Measurements from ENCODE around the gene GNB5.

The GNB5 gene

GRCh38 chr15:52164631-52165265 is 26.4 kb downstream of the GNB5 start:
- no peak for DNase-seq

- DNase-seq = peak in 1 of 2 donors; percentile 13
Measured at GRCh38 chr15:52163321-52164190, 27.6 kb downstream of the GNB5 start.

- DNase-seq = no peak
Measured at GRCh38 chr15:52162876-52163275, 28.3 kb downstream of the GNB5 start.

- DNase-seq = no peak
Measured at GRCh38 chr15:52162260-52162659, 28.9 kb downstream of the GNB5 start.

- DNase-seq = no peak
Measured at GRCh38 chr15:52161406-52161966, 29.7 kb downstream of the GNB5 start.

- DNase-seq = no peak
Measured at GRCh38 chr15:52159645-52160044, 31.5 kb downstream of the GNB5 start.

GRCh38 chr15:52158084-52158765 is 33.0 kb downstream of the GNB5 start:
- no peak for DNase-seq

GRCh38 chr15:52155878-52156277 is 35.3 kb downstream of the GNB5 start:
- DNase-seq = no peak

GRCh38 chr15:52154896-52155865 is 36.0 kb downstream of the GNB5 start:
- no peak for DNase-seq

- no peak for DNase-seq
Measured at GRCh38 chr15:52153900-52154895, 37.0 kb downstream of the GNB5 start.

GRCh38 chr15:52151353-52151752 is 39.8 kb downstream of the GNB5 start:
- DNase-seq = no peak

GRCh38 chr15:52150871-52151270 is 40.3 kb downstream of the GNB5 start:
- DNase-seq = no peak

- DNase-seq = no peak
Measured at GRCh38 chr15:52150043-52150825, 41.0 kb downstream of the GNB5 start.

- no peak for DNase-seq
Measured at GRCh38 chr15:52148403-52148802, 42.8 kb downstream of the GNB5 start.

- no peak for DNase-seq
Measured at GRCh38 chr15:52146776-52147175, 44.4 kb downstream of the GNB5 start.

- DNase-seq = no peak
Measured at GRCh38 chr15:52146261-52146660, 44.9 kb downstream of the GNB5 start.

- no peak for DNase-seq
Measured at GRCh38 chr15:52144656-52145178, 46.5 kb downstream of the GNB5 start.

GRCh38 chr15:52143873-52144272 is 47.3 kb downstream of the GNB5 start:
- DNase-seq = no peak

GRCh38 chr15:52140646-52141045 is 50.5 kb downstream of the GNB5 start:
- DNase-seq = no peak

Data from CD4-positive, alpha-beta T cell treated with Interleukin-1 beta for 1 hour (primary cell).